ENCODE measurements around the gene PPIE.
"Not testable (repeated sequence)": the region's sequence is repeated elsewhere in the genome, so short reads cannot be mapped to it uniquely, and the experiment has no call there.

The PPIE gene

GRCh38 chr1:39779821-39780220 is 41.1 kb downstream of the PPIE start:
- TF ChIP-seq CTCF (IDR thresholded peaks at IDR 0.05) (no peak), ZFX (IDR thresholded peaks at IDR 0.05; ENCODE audit: borderline replicate concordance) (no peak)
- no peak overlapping the region for H3K27ac ChIP-seq

GRCh38 chr1:39781349-39781715 is 42.6 kb downstream of the PPIE start:
- no peak for TF ChIP-seq CTCF (IDR thresholded peaks at IDR 0.05)
- no peak for TF ChIP-seq ZFX (IDR thresholded peaks at IDR 0.05; ENCODE audit: borderline replicate concordance)

GRCh38 chr1:39782103-39782502 is 43.4 kb downstream of the PPIE start:
- H3K27ac ChIP-seq: no peak overlapping the region
- TF ChIP-seq ZFX (IDR thresholded peaks at IDR 0.05; ENCODE audit: borderline replicate concordance): no peak
- TF ChIP-seq CTCF (IDR thresholded peaks at IDR 0.05): no peak

More at GRCh38 chr1:39781349-39781715, 42.6 kb downstream of the PPIE start:
- no peak overlapping the region for H3K27ac ChIP-seq

- not testable (repeated sequence) for H3K27ac ChIP-seq
These were observed 44.0 kb downstream of the PPIE start for GRCh38 chr1:39782685-39783084.

DNA sequence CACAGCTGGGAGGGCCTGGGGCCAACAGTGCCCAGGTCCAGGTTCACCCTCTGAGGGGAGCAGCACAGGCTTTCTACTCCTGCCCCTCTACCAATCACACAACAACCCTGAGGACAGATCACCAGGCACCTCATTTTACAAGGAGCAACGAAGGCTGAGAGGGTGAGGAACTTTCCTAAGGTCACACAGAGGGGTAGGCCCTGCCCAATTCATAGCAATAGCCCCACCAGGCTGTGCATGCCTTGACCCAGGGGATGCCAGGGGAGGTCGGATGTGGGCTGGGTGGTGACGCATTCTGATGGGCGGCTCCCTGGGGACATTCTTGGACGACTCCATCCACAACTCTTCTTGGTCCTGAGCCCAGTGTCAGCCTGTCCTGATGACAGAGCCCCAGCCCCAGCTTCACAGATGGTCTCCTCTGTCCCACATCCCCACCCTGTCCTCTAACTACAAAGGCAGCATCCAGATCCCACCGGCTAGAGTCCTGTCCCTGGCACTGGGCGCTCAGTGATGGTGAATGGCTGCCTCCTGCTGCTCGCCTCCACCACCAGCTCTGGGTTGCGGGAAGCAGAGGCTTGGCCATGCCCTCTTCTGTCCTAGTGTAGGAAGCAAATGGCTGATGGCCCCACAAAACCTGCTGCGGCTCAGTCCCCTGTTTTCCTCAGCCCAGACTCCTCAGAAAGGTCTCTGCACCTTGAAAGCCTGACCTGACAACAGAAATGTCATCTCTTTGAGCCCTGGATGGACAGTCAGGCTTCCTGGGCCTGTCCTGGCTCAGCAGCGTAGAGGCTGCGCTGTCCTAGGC is 47.8 kb downstream of the PPIE start:
- not testable (repeated sequence) for H3K27ac ChIP-seq

DNA sequence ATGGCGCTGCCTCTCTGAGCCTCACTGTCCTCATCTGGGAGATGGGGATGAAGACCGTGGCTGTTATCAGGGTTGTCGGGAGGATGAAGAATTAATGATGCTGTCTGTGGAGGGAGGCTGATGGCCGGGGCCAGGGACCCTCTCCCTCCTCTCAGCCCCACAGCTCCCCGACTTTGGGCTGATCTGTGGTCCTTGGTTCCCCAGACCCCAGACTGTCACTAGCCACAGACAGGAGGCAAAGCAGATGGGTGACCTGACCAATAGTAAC is 48.4 kb downstream of the PPIE start:
- not testable (repeated sequence) for H3K27ac ChIP-seq

DNA sequence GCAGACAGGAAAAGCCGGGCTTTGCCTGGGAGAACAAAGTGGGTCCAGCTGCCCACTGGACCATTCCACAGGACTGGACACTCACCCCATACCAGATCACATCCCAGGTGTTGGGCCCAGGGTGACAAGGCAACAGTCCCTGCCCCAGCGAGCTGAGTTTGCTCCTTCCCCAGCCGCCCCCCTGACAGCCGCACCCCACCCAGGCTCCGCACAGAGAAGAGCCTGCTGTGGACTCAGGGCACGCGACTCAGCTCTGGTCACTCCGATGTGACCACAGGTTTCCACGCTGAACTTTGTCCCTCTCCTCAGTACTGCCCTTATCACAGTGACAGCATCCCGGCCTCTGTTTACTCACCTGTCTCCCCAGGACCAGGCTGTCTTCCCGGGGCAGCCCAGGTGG is 48.8 kb downstream of the PPIE start:
- TF ChIP-seq ZFX (IDR thresholded peaks at IDR 0.05; ENCODE audit: borderline replicate concordance): no peak
- no peak for TF ChIP-seq CTCF (IDR thresholded peaks at IDR 0.05)
- no peak overlapping the region for H3K27ac ChIP-seq

DNA sequence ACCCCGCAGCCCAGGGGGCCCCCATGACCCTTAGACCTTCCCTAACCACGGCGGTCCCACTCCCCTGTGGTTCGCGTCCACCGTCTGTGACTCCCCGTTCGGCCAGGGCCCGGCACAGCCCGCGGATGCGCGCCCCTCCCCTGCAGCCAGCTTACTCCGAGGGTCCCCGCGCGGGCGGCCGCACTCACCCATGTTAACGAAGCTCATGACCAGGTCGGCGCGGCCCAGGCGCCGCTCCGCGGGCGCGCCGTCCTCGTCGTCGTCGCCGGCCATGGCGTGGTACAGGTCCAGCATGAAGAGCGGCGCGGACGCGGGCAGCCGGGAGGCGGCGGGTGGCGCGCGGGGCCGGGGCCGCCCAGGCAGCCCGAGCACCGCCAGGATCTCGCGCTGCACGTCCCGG is 49.3 kb downstream of the PPIE start:
- not testable (repeated sequence) for H3K27ac ChIP-seq

DNA sequence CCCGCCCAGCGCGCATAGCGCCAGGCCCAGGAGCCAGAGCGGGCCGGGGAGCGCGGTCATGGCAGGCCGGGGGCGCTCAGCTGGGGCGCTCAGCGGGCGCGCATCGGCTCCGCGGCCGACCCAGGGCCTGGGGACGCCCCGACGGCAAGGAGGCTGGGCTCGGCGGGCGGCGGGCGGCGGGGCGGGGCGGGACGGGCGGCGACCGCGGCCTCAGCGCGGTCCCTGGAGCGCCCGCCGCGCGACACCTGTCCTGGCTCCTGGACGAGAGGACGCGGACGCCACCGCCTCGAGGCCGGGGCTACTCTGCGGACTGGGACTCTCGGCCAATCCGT is 49.7 kb downstream of the PPIE start:
- TF ChIP-seq ZFX (IDR thresholded peaks at IDR 0.05; ENCODE audit: borderline replicate concordance) (no peak), CTCF (IDR thresholded peaks at IDR 0.05) (no peak)
- H3K27ac ChIP-seq: no peak overlapping the region

Data from 22Rv1 (cell line).